Stimulated activated CD8-positive, alpha-beta memory T cell treated with anti-CD3 and anti-CD28 coated beads, Interleukin-7, amount 100 ng/mL, for 1 hour (primary cell): Measurements from ENCODE around the gene AACS.
"Not testable (repeated sequence)": the region's sequence is repeated elsewhere in the genome, so short reads cannot be mapped to it uniquely, and the experiment has no call there.

Experiments
- DNase-seq, 2 donors: peaks; one replicate each; pipeline ENCODE4 v3.0.0-alpha.2; 2020; ENCODE audit warnings: low read depth in 2 of 2

AACS gene

DNA sequence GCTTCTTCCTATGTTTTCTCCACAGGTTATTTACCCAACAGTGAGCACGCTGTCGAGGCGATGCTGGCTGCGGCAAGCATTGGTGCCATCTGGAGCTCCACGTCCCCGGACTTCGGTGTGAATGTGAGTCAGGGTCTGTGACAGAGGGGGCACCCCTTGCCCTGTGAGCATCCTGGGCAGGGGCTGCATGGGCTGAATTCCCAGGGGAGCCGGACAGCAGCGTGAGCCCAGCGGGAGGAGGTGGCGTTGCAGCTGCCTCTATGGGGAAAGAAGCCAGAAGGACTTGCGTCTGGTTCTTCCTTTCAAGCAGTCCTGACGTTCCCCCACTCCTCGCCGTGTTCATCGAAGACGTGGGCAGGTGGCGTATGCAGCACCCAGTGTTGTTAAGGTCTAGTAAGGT, 26.2 kb downstream of the AACS start:
- DNase-seq, result no peak

DNA sequence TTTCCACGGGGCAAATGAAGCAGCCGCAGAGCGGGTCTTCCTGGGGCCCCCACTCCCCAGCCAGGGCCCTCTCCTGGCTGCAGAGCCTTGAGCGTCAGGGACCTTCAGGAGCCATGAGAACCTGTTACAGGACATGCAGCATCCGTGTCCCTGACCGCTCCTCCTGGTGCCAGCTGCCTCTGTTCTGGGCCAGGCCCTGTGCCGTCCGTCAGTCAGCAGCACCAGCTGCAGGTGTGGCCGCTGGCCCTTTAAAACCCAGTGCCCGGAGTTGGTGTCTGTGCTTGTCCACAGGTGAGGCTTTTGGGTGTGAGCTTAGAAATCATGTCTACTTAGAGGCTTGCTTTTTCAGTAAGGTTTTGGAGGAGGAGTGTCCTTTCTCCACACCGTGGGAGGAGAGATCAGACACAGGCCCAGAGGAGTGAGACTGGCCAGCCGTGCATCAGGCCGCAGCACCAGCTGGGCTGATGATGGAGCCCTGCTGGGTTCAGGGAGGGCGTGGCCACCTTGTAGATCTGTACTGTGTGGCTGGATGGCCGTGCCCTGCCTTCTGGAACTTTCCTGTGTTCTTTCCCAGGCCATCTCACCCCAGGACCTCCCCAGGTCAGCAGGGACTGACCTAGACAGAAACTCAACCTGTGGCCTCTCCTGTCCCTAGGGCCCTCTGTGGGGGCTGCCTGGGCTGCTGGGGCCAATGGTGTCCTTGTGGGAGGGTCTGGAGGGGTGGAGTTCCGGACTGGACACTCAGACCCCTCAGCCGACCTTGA, 27.1 kb downstream of the AACS start:
- DNase-seq, result no peak

DNA sequence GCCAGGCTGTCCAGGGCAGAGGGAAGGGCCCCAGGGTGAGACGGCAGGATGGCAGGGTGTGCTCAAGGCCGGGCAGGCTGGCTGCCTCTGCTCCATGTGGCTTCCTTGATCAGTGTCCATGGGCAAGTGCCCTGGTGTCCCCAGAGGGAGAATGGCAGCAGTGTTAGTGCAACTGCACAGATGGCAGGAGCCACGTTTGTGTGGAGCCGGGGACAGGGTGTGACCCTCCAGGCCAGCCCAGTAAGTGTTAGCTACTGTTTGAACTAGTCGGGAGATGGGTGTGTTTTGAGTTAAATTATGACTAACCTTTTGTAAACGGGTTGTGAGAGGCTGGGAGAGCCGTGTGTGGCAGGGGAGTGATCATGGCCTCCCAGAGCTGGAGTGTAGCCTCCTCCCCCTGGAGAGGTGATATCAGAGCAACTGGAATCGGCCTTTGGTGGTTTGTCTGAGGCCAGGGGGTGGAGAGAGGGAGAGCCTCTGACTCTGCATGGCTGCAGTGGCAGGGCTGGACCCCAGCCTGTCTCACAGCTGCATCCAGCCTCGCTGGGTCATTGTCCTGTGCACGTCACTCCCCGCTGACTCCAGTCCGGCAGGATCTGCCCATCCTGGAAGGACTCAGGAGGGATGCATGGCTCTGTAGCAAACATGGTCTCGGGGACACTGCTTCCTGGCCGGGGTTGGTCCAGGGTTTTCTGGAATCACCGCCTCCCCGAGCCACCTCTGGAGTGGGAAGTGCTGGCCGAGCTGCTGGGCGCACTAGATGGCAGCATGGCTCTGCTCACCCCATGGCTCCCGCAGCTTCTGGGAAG, 27.8 kb downstream of the AACS start:
- DNase-seq, result no peak

DNA sequence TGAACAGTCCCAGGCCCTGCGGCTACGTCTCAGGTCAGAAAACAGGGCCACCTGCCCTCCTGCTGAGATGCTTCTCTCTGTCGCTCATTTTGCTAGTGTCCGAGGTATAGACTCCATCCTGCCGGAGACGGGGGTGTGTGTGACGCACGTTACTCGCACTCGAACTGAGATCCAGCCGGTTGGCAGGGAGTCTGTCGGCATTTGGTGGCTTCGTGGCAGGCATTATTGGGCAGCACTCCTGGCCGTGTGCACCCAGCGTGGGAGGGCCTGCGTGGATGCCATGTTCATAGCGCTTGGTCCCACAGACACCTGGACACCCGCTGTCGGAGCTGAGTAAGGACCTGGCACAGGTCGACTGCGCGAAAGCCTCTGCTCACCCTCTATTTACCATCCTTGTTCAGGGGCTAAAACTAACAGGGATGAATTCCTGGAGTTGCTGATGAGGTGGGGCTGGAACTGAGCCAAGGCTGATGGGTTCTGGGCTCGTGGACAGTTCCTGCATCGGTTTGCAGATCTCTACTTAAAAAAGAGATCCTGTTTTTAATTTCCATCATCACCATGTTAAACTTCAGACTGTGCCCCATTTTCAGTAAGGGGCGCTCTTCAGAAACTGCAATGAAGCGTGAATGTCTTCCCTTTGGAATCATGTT, 28.6 kb downstream of the AACS start:
- no peak for DNase-seq

DNA sequence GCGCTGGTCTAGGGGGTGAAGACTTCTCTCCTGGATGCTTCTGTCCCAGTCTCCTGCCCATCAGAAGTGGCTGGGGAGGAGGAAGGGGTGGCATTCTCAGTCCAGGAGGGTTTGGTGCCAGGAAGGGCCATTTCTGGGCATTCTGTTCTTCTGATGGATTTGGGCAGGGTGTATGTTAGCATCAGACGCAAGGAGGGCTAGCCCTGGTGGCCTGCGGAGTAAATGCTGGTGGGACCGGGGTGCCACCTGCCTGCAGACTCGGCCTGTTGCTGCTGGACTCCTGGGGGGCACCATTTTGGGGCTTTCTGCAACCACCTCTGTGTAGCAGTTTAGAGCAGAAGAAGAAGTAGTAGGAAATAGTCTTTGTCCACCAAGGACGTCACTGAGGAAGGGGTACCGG, 31.7 kb downstream of the AACS start:
- no peak for DNase-seq

DNA sequence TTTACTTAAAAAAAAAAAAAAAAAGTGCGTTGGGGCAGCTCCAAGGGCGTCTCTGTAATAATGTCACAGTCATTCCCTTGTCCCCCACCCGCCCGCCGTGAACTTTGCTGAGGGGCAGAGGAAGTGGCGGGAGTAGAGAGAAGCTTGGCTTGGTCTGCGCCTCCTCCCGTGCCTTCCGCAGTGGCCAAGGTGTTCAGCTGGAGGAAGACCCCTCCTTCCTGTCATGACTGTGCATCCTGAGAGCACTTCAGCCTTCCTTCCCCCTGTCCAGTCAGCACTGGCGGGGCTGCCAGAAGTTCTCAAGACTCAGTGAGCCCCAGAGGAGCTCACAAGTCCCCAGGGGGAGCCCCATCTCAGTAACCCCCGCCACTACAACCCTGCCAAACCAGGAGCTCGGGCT, 32.2 kb downstream of the AACS start:
- DNase-seq, result no peak

DNA sequence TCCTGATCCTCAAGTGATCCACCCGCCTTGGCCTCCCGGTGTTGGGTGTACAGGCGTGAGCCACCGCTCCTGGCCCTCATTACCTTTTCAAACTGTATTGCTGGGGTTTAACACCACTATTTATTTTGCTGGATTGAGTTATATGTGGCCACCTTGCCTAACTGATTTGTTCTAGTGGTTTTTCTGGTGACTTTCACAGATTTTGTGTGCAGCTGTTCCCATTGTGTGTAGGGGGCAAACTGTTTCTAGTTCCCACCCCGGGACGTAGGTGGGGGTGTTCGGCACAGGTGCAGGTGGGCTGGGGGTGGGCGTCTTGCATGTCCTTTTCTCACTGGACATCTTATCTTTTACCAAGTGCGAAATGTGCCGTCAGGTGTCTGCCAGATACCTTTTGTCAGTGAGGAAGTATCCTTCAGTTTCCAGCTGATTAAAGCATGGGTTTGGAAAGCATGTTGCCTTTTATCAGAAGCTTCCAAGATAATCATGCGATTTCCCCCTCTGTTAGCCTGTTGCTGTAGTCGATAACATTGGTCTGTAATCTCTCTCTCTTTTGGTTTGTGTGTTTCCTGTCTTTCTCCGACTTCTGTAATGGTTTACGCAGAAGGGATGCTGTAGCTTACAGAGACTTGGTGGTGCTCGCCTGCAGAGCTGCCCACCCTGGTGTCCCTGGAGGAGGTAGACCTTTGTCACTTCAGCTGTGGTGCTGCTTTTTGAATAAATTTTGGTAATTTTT, 33.6 kb downstream of the AACS start:
- DNase-seq, result no peak

DNA sequence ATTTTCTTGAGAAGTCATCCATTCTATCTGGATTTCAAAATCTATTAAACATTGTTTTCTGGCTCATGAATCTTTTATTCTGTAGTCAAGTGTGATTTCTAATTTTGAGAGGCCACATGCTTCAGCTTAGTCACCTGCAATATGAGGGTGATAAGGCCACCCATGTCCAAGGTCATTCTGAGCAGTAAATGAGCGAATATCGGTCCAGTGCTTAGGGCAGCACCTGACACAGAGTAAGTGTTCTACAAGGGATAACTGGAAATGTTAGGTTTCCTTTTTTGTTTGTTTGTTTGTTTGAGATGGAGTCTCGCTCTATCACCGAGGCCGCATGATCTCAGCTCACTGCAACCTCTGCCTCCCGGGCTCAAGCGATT, 34.2 kb downstream of the AACS start:
- DNase-seq, result no peak

DNA sequence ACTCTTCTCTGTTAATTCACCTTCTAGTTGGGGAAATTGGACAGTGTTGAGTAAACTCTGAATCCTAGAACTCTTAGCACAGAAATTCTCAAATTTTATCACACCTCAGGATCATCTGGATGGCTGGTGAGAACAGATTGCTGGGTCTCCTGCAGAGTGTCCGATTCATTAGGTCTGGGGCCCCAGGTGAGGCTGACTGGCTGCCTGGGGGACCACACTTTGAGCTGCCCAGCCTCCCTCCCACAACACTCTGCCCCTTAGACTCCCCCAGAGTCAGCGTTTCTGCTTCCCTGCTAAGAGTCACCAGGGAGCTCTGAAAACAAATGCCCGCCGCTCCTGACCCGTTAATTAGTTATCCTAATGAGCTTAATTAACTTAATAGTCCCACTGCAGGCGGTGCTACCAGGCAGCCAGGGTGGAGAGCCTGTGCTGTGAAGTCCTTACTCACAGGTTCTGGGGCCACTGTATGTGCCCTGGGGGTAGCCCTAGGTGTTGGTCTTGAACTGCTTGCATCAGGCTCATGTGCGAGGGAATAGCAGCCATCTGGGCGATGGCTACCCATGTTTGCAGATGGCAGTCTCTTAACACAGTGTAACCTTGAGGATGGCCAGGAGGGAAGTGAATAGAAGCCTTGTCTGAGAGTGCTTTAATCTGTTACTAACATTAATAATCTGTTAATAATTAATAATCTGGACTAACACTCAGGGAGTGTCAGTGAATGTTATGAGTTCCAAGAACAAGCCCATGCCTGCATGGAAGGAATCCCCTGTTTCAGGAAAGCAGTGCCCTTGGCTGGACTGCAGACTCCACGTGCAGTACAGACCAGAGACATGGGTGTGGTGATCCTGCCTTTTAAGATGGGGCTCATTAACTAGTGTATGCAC, 35.6 kb downstream of the AACS start:
- no peak for DNase-seq

DNA sequence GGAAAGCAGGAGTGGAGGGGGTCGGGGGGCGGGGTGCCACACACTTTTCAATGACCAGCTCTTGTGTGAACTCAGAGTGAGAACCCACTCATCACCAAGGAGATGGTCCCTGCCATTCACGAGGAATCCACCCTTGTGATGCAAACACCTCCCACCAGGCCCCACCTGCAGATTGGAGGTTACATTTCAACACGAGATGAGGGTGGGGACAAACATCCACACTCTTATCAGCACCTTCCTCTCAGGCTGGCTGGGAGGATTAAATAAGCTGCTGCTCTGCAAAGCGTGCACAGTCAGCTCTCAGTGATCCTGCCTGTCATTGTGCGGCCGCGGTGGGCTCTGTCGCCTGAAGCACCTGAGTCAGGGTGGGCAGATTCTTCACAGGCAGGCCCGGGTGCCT, 39.7 kb downstream of the AACS start:
- DNase-seq, result no peak

DNA sequence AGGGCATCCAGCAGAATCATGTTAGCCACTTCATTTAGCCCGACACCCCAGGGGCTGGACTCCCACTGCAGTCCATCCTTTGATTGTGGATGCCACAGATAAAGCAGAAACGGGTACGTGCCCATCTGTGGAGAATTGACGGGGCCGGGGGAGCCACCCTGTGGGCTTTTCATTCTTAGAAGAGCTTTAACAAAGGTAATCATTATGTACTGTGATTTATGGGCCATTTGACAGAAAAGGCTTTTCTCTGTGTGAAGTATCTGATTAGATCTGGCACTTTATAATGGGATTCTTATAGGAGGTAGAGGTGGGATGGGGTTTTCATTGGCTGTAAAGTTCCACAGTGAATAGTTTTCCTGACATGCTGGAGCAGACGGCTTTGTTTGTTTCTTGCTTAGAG, 40.4 kb downstream of the AACS start:
- DNase-seq, result no peak

DNA sequence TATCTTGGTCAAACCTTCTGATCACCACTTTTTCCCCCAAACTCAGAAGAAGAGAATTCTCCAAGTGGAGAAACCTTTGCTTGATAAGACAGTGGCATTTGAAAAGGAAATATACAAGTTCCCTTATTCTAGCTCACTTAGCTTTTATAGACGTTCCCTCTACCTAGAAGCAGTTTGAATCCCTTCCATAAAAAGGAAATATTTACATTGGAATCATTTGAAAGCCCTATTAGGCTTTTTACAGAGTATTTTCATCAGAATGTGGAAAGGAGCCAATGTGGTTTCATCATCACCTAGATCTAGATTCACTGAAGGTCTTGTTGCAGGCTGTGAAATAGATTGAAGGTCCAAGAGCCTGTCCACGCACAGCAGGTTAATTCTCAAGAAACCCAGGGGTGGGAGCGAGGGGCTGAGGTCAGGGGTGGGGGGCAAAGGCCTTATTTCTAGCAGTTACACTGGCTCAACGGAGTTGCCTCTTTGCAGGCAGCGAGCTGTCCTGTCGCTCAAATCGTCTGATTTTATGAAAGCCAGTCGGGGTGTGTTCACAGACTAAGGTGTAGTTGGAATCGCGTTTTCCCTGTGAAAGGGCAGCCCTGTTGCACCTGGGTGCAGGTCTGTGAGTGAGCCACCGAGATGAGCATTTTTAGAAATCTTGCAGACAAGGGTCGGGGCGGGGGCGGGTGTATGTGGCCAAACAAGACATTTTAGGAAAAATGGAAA, 45.6 kb downstream of the AACS start:
- no peak for DNase-seq

DNA sequence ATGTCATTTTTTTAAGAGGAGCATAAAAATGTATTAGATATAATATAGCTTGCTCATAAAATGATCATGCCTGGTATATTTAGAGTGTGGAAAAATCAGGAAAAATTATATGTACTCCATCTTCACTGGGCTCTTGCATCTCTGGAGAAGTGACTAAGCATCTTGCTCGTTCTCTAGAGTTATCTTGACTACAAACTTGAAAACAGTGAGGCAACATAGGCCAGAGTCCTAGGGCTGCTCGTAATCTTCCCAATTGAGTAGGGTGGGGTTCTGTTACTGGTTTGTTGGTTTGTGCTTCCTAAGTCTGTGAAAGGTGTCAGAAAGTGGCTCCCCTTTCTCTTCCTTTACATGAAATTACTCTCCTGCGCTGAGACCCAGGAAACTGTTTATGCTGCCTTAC, 46.2 kb downstream of the AACS start:
- DNase-seq, result no peak

DNA sequence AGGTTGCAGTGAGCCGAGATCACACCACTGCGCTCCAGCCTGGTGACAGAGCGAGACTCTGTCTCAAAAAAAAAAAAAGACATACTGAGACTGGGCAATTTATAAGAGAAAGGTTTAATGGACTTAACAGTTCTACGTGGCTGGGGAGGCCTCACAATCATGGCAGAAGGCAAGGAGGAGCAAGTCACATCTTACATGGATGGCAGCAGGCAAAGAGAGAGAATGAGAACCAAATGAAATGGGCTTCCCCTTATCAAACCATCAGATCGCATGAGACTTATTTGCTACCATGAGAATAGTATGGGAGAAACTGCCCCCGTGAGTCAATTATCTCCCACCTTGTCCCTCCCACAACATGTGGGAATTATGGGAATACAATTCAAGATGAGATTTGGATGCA, 47.4 kb downstream of the AACS start:
- DNase-seq, result not testable (repeated sequence)

DNA sequence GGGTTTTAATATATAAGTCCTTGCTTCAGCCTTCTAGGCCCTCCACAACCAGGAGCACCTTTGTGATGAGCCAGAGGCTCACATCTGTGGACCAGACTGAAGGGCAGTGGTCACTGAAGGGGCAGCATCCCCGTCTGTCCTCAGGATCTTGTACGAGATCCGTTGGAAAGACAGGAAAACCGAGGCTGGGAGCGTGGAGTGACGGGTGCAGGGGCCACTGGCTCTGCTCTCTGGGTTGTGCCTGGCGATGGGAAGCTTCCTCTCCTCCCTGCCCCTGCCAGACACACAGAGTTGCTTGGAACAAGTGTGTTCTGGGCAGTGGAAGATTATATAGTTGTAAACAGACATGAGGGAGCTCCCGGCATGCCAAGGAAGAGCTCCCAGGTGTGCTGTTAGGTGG, 48.0 kb downstream of the AACS start:
- no peak for DNase-seq

DNA sequence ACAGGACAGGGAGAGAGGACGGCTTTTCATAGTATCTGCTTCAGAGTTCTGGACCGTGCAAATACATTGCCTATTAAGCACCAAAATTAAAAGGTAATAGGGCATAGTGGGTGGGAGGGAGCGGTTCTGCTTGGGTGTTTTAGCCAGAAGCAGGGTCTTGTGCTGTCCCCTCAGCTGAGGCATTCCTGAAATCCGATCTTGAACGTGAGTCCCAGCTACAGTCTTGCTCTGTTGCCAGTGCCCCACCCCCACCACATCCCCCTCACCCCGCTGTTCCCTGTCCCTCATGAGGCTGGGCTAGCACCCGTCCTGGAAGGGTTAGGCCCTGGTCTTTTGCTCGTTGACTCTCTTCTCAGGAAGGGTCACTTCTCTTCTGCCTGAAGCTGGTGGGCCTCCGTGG, 48.6 kb downstream of the AACS start:
- no peak for DNase-seq

DNA sequence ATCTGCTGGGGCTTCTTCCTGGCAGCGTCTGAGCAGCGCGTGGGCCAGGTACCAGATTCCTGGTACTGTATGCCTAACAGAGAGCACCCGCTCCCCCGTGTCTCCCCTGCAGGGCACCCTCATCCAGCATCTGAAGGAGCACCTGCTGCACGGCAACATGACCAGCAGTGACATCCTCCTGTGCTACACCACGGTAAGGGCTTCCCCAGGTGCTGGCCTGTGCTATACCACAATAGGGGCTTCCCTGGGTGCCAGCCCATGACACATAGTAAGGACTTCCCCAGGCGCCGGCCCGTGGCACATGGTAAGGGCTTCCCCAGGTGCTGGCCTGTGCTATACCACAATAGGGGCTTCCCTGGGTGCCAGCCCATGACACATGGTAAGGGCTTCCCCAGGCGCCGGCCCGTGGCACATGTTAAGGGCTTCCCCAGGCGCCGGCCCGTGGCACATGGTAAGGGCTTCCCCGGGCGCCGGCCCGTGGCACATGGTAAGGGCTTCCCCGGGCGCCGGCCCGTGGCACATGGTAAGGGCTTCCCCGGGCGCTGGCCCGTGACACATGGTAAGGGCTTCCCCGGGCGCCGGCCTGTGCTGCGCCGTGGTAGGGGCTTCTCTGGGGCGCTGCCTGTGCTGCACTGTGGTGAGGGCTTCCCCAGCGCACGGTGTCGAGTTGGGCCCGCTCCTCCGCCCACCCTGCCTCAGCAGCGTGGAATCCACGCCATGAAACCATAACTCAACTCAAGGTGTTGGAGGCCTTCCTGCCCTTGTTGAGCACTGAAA, 49.3 kb downstream of the AACS start:
- no peak for DNase-seq

DNA sequence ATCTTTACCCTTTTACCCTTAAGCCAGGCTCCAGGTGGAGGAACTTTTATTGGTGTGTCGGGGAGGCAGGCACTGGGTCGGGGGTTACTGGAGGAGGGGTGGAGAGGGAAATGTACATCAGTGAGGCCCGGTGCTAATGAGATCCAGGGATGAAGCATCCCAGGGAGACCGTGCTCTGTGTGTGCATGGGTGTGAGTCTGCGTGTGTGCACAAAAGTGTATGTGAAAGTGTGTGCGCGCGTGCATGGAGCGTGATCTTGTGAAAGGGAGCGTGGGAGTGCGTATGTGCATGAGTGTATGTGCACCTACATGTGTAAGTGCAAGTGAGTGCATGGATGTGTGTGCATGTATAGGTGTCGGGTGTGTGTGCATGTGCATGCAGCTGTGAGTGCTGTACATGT, 55.3 kb downstream of the AACS start:
- DNase-seq, result no peak

DNA sequence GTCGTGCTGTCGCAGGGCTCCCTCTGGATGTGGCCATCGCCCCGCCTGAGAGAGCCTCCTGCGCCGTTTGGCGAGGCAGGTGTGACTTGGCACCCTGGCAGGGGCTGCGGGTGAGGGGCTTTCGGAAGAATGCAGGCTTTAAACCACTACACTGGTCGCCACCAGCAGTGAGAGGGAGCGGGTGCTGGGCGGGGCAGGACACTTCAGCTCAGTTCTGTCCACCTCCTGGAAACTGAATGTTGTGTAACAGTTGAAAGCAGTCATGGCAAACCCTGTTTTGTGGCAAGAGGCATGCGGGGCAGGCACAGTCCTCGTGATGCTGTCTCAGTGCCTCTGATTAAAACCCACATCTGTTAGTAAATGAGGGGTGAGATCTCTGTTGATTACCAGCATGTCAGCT, 55.9 kb downstream of the AACS start:
- no peak for DNase-seq

DNA sequence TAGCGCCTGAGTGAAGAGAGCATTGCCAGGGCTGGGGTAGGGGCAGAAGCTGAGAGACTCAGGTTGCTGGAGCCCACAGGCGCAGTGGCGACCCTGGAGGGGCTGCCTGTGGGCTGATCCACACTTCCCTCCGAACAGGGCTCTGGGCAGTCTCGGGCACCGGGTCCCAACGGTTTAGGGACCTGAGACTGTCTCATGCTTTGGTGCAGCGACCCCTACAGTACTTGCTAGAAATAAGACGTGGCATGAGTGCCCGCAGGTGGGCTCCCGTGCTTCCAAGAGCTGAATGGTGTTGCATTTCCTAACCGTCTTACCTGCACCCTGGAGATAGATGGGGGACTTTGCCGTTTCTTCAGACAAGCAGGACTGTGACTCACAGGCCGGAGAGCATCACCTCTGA, 57.4 kb downstream of the AACS start:
- DNase-seq, result no peak
